HG03442 (cell line): Measurements from ENCODE around the gene DGKD.

Experiments used
- ATAC-seq: cut with Tn5 transposase; IDR thresholded peaks from one replicate; pipeline ENCODE4 v1.9.1; 2021; ENCODE audit warnings: mild to moderate bottlenecking, moderate library complexity; ENCODE audit not compliant: unreplicated experiment

DGKD gene

DNA sequence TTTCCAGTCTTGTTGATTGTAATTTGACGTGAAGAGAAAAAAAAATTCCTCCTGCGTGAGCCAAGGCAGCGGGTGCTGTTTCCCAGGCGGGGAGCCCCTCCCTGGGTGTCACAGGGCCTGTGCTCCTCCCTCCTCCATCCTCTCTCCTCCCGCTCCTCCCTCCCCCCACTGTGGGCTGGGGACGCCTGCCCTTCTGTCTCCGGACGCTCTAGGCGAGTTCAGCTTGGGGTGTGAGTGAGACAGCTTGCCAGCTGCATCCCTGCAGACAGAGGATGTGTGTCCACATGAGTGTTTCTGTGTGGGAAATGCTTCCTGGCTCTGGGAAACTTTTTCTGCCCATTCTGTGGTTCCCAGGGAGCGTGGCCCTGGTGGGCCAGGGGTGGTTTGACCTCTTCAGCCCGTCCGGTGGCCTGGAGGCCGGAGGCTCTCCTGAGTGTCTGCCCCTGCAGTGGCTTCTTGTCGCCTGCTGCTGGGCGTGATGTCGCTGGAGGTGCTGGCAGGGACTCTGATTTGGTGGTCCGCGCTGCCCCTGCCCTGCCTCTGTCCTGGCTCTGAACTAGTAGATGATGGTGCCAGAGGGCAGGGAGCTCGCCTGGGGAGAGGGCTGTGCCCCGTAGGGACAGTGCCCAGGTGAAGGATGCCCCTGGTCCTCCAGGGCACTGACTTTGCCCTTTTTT, 115.9 kb downstream of the DGKD start:
- no peak for ATAC-seq

DNA sequence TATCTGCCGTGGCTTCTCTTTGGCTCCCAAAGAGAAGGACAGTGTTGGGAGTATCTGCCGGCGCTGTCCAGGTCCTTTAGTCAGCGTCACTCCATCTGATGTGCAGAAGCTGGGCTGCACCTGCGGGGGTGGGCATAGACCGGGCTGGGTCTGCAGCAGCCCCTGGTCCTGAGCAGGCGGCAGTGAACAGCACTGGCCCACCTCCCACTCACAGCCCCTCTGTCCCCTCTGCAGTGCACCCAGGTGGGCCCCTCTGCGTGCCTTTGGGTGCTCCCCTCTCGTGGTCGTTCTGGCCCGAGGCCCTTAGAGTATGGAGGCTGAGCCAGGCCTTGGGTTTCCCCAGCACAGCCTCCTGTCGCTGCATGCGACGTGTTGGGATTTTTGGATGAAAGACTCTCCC, 116.5 kb downstream of the DGKD start:
- ATAC-seq = no peak

DNA sequence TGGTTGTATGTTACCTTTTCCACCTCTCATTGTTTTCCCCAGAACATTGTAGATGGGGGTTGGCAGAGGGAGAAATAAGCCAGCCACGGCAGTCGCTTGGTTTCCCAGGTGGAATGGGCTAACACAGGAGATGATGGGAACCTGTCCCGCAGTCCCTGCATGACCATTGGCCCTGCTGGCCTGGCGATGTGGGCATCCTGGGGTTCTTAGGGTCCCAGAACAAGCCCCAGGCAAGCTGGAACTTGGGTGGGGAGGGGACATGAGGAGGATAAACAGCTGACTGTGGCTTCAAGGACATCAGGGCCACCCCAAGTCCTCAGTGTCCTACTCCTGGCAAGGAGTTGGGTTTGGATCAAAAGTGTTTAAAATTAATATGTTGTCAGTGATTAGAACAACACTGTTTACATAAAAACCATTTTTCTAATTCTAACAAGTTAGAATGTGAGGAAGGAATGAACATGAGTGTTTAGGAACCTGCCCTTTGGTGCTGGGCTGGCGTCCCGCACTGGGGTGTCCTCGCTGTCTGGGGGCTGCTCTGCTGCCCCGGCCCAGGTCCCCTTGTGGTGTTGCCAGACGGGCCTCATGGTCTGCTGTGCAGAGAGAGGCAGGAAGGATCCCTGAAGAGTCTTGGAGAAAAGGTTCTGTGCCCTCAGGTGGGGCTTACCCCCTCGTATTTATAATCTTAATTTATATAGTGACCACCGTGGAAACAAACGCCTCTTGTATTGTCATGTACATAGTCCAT, 117.2 kb downstream of the DGKD start:
- ATAC-seq = no peak

DNA sequence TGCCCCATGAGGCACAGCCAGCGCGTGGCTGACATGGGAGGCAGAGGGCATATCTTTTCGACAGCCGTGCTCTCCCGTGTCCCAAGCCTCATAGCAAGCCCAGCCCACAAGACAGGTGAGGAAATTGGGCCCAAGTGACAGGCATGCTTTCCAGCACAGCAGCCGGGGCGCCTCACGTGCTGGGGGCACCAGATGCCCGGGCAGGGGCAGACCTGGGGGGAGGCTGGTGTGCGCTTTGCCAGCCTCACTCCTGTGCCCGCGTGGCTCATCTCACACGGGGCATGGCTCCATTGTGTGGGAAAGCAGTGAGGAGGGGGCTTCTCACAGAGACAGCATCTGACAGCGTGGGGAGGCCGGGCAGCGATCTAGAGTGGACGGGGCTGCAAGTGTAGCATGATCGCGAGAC, 119.1 kb downstream of the DGKD start:
- no peak for ATAC-seq

DNA sequence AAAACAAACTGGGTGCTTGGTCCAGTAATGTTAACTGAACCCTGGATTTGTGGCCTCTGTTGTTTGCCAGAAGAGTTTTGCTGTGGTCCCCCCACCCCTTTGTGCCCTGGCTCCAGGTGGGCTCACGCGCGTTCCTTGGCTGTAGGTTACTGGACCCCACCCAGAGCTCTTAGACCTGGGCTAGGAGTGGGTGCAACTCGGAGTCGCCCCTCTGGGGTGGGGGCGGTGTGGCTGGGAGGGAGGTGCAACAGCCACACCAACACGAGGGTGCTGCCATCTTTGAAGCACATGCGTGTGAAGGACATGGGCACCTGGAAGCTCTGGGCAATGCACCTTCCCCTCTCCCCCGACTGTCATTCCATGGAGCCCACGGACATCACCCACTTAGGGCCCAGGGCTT, 119.6 kb downstream of the DGKD start:
- ATAC-seq = no peak

DNA sequence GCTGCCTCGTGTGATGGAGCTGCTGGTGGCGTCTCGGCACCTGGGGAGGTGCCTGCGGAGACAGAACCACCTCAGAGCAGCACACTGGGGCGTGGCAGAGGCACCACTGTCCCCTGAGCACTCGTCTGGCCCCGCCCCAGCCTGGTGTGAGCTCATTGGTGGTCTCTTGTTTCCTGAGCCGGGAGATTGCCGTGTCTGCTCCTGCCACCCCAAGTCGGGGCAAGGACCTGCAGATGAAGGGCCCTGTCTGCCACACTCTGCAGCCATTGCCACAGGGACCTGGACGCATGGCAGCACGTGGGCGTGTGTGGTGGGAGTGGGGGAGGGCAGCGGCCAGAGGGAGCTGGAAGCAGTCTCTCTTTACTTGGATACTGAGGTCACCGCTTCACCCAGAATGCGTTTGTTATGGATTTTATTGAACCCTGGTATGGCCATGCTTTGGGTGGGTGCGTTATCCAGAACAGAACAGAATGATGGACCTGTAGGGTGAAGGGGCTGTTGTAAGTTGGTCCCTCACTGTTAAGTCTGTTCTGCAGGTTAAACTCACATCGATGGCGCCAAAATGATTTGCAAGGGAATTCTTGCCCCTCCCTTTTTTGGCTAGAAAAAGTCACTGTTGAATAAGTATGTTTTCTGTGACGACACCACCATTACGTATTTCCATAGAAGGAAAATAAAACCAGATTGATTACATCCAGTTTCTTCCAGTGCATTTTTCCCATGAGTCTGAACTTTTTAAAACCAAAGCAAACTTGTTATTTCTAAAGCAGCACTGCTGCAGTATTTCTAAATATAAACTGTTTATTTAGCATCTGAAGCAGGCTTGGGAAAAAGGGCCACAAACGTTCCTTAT, 120.2 kb downstream of the DGKD start:
- no peak for ATAC-seq

DNA sequence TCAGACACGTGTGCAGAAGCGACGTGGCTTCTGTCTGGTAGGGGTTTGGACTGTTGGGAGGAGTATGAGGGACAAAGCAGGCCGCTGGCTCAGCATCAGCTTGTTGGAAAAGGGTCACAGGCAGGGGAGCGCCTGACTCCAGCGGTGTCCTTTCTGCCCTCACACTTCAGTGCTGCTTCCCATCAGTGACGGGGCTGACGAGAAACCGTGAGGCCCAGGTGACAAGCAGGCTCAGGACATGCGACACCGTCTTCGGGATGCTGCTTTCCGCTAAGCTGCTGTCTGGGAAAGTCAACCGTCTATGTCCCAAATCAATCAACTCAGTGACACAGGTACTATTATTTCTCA, 121.7 kb downstream of the DGKD start:
- no peak for ATAC-seq

DNA sequence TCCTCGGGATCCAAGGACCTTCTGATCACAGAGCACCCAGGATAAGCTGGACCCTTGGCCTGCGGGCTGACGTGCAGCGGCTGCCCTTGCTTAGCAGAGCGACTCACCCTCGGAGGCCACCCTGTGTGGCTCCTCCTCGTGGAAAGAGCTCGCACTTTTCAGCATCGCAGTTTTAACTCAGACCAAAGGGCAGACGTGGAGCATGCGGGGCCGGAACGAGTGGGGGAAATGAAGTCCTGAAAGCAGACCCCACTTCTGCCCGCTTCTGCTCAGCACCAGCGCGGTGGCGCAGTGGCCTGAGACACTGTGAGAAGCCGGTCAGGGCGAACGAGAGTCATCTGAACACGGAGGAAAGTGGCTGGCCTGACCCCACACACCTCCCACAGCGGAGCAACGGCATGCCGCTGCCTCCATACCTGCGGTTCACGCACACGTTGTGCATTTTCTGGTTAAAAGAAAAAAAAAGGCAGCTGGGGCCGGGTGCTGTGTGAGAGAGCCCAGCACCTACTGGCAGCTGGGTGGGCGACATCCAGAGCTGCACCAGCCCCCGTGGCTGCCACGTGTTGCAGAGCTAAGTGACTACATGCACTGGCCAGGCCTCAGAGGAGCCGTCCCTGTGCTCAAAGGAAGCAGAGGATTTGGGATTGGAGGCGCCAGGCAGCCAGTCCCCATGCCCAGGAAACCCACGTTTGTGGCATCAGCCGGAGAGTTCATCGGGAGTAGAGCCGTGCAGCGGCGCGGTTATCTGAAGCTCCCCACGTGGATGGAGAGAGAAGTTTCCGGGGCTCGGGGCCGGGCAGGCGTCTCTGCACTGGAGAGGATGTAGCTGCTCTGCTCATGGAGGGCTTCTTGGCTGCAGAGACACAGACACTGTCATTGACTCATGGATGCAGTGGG, 122.6 kb downstream of the DGKD start:
- ATAC-seq = no peak

DNA sequence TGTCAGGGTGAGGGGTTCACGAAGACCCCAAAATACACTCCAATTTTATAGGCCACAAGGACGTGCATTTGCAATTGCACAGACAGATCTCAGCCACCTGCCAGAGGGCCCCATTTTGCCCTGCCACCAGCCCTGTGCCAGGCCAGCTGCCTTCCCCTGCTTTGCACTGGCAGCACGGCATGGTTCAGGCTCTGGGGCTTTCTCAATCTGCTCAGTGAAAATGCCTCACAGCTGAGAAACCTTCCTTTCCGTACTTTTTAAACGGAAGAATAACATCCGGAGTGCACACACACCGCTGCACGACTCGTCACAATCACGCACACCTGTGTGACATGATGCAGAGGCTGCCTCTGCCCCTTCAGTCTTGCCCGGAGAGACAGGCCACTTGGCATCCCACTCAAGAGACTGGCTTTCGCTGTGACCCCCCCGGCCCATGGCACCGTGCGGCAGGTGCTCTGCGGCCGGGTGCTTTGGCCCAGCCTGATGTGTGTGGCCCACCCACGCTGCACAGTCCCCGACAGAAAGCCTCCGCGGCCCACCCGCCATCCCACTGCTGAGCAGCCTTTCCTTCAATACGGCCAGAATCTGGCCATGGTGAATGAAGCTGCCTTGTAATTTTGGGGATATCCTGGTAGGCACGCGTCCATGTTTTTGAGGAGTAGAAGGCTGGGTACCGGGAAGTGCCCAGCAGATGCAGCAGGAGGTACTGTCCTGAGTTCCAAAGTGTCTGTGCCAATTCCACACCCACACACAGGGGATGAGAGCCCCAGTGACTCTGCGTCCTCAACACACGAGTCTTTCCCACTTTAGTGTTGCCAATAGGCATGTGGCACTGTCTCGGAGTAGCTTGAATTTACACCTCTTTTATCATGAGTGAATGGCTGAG, 123.5 kb downstream of the DGKD start:
- no peak for ATAC-seq

DNA sequence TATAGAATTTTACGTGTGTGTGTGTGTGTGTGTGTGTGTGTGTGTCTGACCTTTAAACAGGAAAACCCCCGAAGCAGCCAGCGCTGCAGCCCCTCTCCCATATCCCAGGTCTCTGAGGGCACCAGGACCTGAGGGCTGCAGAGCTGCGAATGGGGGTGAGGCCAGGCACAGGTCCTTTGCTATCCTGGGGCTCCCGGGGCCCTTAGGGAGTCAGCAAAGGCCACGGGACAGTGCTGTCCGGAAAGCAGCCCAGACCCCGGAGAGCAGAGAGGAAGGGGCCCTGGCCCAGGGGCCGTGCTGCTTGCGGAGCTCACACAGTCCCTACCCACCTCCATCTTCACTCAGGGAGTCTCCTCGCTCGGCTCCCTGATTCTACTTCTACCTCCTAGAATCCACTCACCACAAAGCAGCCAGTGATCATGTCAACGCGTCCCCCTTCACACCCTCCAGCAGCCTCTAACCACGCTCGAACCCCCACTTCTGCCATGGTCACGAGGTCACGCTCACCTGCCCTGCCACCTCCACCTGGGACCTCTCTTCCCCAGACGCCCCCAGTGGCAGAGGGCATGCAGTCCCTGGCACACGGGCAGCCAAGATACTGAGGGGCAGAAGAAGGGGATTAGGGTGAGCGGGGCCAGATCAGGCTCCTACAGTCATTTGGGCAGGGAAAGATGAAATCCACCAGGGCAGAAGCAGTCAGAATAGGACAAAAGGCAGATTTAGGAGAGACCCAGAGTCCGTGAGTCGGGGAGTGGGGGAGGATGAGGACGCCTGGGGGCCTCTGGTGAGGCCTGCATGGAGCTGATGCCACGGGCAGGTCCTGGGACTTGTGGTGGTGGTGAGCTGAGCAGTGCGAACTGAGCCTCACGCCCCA, 125.6 kb downstream of the DGKD start:
- no peak for ATAC-seq

DNA sequence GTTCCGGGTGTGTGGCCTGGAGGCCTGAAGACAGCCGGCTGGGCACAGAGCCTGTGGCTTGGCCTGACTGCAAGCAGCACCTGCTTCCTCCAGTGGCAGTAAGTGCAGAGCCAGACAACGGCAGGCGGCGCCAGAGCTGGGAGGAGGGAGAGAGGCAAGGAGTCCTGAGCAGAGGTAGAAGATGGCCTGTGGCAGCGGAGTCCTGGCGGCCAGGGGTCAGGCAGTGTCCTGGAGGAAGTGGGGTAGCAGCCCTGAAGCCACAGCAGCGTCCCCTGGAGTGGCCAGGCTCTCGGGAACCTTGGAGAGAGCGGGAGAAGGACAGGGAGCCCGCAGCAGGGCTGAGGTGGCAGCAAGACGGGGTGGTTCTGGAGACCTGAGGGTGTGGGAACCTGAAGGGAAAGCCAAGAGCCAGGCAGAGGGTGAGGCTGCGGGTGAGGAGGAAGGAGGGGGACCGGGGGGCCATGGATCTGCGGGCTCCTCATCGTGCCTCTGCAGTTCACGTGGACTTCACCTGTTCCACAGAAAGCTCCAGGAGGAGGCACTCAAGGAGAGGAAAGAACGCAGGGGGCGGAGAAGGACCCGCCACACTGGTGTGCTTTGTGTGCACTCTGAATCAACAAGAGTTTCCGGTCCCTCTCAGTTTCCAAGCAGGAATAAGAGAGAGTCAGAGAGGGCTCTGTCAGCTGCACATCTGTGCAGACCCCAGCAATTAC, 126.4 kb downstream of the DGKD start:
- no peak for ATAC-seq

DNA sequence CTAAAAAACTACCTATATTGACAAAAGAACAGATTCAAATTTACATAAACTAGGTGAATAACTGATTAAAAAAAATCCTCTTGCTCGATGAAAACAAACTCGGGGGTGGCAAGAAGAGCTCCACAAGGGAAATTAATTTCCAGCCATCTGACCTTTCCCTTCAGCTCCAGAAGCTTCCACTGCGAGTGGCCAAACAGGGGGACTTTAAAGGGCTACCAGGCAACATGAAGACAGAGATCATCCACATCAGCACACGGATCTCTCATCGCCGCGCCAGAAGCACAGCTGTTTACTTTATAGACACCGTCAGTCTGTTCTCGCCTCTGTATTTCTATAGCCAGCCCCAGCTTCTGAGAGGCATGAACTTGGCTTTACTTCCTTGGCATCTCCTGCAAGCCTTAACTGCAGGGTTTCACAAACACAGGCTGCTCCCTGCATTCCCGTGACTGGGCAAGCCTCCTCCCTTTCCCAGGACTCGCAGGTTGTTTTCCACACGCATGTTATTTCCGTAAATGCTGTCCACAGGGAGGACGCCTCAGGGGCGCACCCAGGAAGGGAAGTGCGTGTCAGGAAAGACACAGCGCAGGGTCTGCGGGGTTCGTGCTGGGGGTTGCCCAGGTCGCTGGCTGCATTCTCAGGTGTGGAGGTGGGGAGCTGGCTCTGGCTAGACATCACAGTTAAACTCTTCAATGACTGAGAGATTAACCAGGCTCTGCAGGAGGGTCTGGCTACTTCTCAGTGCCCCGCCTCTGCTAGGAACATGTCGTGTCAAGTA, 127.3 kb downstream of the DGKD start:
- no peak for ATAC-seq

DNA sequence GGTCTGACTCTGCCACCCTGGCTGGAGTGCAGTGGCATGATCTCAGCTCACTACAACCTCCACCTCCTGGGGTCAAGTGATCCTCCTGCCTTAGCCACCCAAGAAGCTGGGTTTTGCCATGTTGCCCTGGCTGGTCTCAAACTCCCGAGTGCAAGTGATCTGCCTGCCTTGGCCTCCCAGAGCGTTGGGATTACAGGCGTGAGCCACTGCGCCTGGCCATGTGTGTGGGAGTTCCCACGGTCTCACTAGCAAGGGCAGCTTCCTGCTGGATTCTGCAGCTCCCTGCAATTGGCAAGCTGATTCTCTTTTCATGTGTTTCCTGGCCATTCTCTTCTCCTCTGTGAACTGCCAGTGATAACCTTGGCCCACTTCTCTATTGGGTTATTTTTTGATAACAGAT, 128.3 kb downstream of the DGKD start:
- ATAC-seq = no peak

DNA sequence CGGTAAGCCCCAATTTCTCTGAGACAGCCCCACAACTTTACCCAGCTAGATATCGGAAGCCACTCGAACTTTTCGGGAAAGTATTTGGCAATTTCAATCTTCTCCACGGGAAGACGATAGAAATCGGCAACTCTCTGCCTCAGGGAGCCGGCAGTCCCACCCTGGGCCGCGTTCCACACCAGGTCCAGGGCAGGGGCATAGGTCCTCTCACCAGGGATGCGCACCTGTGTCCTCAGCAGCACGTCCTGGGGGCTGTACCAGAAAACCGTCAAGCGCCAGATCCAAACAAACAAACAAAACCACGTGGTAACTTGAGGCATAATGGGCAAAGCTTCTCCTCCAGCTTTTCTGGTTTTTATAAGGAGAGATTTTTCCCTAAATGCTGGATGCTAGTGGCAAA, 131.4 kb downstream of the DGKD start:
- no peak for ATAC-seq

DNA sequence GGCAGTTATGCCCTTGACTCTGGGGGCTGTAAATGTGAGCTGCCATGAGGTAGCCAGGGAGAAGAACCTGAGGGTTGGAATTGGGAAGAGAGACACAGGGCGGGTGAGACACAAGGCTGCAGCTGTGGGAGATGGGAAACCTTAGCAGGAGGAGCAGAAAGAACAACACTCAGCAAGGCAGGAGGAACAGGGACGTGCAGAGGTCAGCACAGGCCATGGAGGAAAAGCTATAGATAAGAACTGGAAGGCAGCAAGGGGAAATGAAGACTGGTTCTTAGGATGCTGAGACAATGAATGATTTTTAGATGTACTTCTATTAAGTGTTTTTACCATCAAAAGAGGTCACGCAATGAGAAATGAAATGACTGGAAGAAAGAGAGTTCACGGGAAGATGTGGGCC, 132.1 kb downstream of the DGKD start:
- no peak for ATAC-seq

DNA sequence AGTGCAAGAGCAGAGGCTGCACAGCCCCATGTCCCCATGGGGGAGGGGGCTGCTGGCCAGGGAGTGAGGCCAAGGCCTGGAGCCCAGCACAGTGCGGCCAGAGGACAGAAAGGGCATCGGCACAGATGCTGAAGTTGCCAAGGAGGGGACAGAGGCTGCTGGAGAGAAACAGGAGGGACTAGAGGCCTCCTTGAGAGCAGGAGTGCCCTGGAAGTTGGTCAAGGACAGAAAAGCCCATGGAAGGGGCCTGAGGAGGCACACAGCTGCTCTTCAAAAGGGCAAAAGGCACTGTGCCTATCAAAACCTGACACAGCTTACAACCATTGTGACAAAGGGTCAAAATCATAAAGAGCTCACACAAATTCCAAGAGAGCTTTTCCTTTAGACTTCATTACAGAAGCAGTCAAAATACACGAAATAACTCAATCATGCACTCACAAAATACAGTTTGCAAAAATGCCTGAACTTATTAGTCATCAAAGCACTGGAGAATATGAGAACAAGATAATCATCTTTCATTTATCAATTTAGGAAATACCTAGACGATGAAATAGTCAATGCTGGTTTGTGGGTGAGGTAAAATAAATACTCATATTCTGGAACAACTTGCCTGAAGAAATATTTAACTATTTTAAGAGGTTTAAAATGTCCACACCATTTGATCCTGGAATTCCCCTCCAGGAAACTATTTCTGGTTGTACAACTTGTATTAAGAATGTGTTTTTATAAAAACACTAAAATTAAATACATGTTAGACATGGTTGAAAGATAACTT, 132.7 kb downstream of the DGKD start:
- ATAC-seq = no peak
